Neural cell (in vitro differentiated cells): ENCODE results near the gene GALNT8.

Experiments
- CTCF ChIP-seq: fragments of 450-650 bp; IDR thresholded peaks from 2 replicates; pipeline ENCODE4 v1.5.1; 2014; ENCODE audit warnings: antibody characterized with exemption, mild to moderate bottlenecking, moderate library complexity; ENCODE audit not compliant: poor library complexity, severe bottlenecking
- EZH2 ChIP-seq: fragments of 200-600, 300-800 bp; shearing (Covaris generic), sonication (generic); IDR thresholded peaks from 2 replicates; pipeline ENCODE4 v1.6.1; 2014; ENCODE audit warnings: antibody characterized with exemption, low read length, borderline replicate concordance, mild to moderate bottlenecking; ENCODE audit not compliant: insufficient read depth, poor library complexity, severe bottlenecking
- RAD21 ChIP-seq: fragments of 450-650 bp; conservative IDR thresholded peaks from 2 replicates; pipeline ENCODE4 v1.6.1; 2014; ENCODE audit warnings: antibody characterized with exemption, mild to moderate bottlenecking, moderate library complexity
- REST ChIP-seq: IDR thresholded peaks from 2 replicates; pipeline ENCODE4 v1.6.1; 2012; ENCODE audit warnings: borderline replicate concordance
- TAF1 ChIP-seq: IDR thresholded peaks from 2 replicates; pipeline ENCODE4 v1.6.1; 2012; ENCODE audit warnings: low read depth

- no peak for TF ChIP-seq CTCF
- TF ChIP-seq REST = no peak
- TF ChIP-seq EZH2 = no peak
- TF ChIP-seq RAD21 = no peak
- TF ChIP-seq TAF1 = no peak
These were observed 94.3 kb downstream of the GALNT8 start for GRCh38 chr12:4814485-4814884.
